Common myeloid progenitor, CD34-positive (primary cell): ENCODE results near the gene PIEZO1.

Experiments used
- CTCF ChIA-PET: fragments of 350-600 bp; sonication (Branson Sonifier 250); formaldehyde crosslinking; loops from one replicate; lab custom pipeline; 2021; ENCODE audit warnings: antibody characterized with exemption; lab: Charles Lee
- POLR2A ChIA-PET: fragments of 350-600 bp; sonication (Branson Sonifier 250); formaldehyde crosslinking; loops from one replicate; lab custom pipeline; 2021; ENCODE audit warnings: antibody characterized with exemption; lab: Charles Lee
- DNase-seq, 3 donors: peaks; one replicate each; pipeline versions ENCODE4 v3.0.0 to v3.0.0-alpha.2; 2013
- H3K27ac ChIP-seq, 2 experiments: 1 replicate in 1 of 2; 2 replicates in 1 of 2; pipeline ENCODE4 v1.7.0; 2013; ENCODE audit warnings: inconsistent platforms in 2 of 2, low read length in 2 of 2, mild to moderate bottlenecking in 2 of 2, low read depth in 1 of 2, moderate library complexity in 1 of 2; ENCODE audit not compliant: severe bottlenecking in 2 of 2, insufficient read depth in 1 of 2, poor library complexity in 1 of 2
- H3K27me3 ChIP-seq, 5 experiments: replicated peaks in 2 of 5; 1 replicate in 3 of 5; 2 replicates in 2 of 5; pipeline versions ENCODE4 v1.6.1 to v1.7.0; 2013; ENCODE audit warnings: low read length in 4 of 5, mild to moderate bottlenecking in 2 of 5, moderate library complexity in 2 of 5, inconsistent platforms in 1 of 5; ENCODE audit not compliant: insufficient read depth in 5 of 5, control insufficient read depth in 4 of 5
- H3K36me3 ChIP-seq, 4 experiments: 1 replicate in 2 of 4; 2 replicates in 2 of 4; pipeline versions ENCODE4 v1.6.1 to v1.7.0; 2013; ENCODE audit warnings: low read length in 3 of 4, control low read depth in 1 of 4, mild to moderate bottlenecking in 1 of 4; ENCODE audit not compliant: control insufficient read depth in 4 of 4, insufficient read depth in 4 of 4
- H3K4me1 ChIP-seq, 4 experiments: 1 replicate in 3 of 4; 2 replicates in 1 of 4; pipeline versions ENCODE4 v1.6.1 to v1.7.1; 2013; ENCODE audit warnings: low read length in 3 of 4, mild to moderate bottlenecking in 3 of 4, control low read depth in 1 of 4, inconsistent platforms in 1 of 4, moderate library complexity in 1 of 4; ENCODE audit not compliant: control insufficient read depth in 4 of 4, insufficient read depth in 4 of 4; ENCODE audit errors: control extremely low read depth in 1 of 4
- H3K4me3 ChIP-seq, 7 experiments: 1 replicate in 4 of 7; 2 replicates in 3 of 7; pipeline versions ENCODE4 v1.5.1 to v1.7.0; 2013; ENCODE audit warnings: mild to moderate bottlenecking in 7 of 7, low read length in 6 of 7, moderate library complexity in 6 of 7, inconsistent platforms in 2 of 7, low read depth in 2 of 7, control low read depth in 1 of 7; ENCODE audit not compliant: insufficient read depth in 4 of 7, control insufficient read depth in 1 of 7; ENCODE audit errors: extremely low read depth in 1 of 7
- H3K9me3 ChIP-seq, 5 experiments: 1 replicate in 4 of 5; 2 replicates in 1 of 5; pipeline versions ENCODE4 v1.6.1 to v1.7.1; 2013; ENCODE audit warnings: low read length in 4 of 5, mild to moderate bottlenecking in 2 of 5, inconsistent platforms in 1 of 5, low read depth in 1 of 5, moderate library complexity in 1 of 5; ENCODE audit not compliant: control insufficient read depth in 4 of 5, insufficient read depth in 2 of 5; ENCODE audit errors: control extremely low read depth in 1 of 5
- WGBS: methylation state at CpG from one replicate; pipeline ENCODE4 v1.1.5; 2013; ENCODE audit not compliant: insufficient coverage; 5-methylcytosine and 5-hydroxymethylcytosine counted together

Gene PIEZO1

DNA sequence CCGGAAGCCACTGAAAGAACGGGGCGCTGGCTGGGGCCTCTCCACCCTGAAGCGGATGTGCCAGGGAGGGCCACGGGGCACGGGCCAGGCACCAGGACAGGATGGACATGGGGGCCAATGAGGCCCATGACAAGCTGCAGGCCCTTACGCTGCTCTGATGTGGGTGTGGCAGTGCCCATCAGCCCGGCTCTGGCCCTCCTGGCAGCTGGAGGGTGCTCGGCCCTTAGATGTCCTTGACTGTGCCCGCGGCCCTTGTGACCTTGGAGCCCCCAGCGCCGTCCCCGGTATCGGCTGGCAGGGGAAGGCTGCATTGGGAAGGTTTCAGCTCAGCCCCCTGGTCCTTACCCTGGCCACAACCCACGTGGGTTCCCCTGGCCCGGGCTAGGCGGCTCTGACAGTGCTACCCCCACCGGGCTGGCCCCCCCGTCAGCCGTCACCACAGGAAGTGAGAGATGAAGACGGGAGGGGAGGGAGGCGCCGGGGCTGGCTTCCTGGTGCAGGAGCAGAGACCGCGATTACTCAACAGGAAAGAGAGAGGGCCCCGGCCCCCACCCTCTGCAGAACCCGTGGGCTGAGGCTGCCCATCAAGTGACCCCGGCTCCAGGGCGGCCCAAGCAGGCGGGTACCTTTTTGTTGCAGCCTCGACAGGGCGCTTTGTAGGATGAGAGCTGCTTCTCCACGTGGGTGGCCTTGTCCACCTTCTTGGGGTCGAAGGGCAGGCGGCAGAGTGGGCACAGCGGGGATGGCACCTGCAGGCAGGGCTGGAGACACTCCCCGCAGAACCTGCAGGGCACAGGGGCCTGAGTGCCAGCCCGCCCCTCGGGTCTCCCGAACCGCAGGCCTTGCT, 84.2 kb downstream of the PIEZO1 start:
- Histone ChIP-seq H3K27ac (peak overlapping the region in 1 of 2 experiments; percentile 77), H3K27me3 (no peaks in the 10 kb centered on the region), H3K4me1 (peaks cover 6 to 73% (median 69%) of the 10 kb centered on the region in 4 experiments), H3K9me3 (no peaks in the 10 kb centered on the region), H3K36me3 (peaks cover 0 to 57% (median 35%) of the 10 kb centered on the region in 4 experiments), H3K4me3 (peak overlapping the region in 6 of 7 experiments; percentile 8 to 87 (median 54))
- peak; percentile 94 to 99 (median 98) for DNase-seq
- WGBS = 1% methylated on average over 36 of the region's 42 CpGs
- ChIA-PET POLR2A (interaction anchor here (0.5 to 2.4 kb wide), 5 partner anchors 9 to 53 kb away, joined by 4 to 15 read pairs (median 6); partner anchors contain the start of gene SNAI3), CTCF (interaction anchor here (1.0 to 3.6 kb wide), 6 partner anchors 12 to 98 kb away, joined by 3 to 24 read pairs (median 4); no protein-coding TSS in a partner anchor)

DNA sequence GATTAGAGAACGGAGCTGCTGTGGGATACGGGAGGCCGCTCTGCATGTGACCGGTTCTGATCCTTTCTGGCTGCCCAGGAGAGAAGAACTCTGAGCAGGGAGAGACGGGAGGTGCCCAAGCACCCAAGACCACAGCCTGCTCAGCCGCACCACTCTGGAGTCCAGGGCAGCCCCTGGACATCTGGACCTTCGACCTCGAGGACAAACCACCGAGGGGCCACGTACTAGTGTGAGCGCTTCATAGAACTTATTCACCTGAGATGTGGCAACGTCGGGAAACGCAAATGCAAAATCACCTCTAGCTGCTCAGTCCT, 84.7 kb downstream of the PIEZO1 start:
- Histone ChIP-seq H3K27ac (peak overlapping the region in 1 of 2 experiments; percentile 64), H3K4me1 (peaks cover 6 to 69% (median 64%) of the 10 kb centered on the region in 4 experiments), H3K27me3 (no peaks in the 10 kb centered on the region), H3K36me3 (peaks cover 0 to 63% (median 37%) of the 10 kb centered on the region in 4 experiments), H3K4me3 (peak overlapping the region in 6 of 7 experiments; percentile 8 to 87 (median 54)), H3K9me3 (no peaks in the 10 kb centered on the region)
- no peak for DNase-seq
- ChIA-PET CTCF (interaction anchor here (1.0 to 3.6 kb wide), 5 partner anchors 12 to 99 kb away, joined by 3 to 24 read pairs (median 4); no protein-coding TSS in a partner anchor), POLR2A (interaction anchor here (0.5 to 2.4 kb wide), 4 partner anchors 8 to 52 kb away, joined by 4 to 15 read pairs (median 6); partner anchors contain the start of gene SNAI3)
- 20% methylated on average over 14 of the region's 14 CpGs for WGBS

DNA sequence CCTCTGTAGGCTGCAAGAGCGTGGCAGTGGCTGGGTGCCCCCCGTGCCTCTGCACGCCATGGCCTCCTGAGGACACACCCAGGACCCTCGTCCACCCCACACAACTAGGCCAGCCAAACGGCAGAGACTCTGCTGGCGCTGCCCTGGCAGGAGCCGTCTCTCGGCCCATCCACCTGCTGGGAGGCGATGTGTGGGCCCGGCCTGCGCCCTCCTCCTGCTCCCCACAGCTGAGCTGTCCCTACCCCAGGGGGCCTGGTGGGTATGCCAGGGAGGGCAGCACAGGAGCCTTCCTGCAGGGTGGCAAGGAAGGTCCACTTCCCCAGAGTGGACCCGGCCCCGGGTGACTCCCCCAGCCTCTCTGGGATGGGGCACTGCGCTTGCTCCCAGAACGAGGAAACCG, 85.8 kb downstream of the PIEZO1 start:
- H3K4me1 ChIP-seq = peaks cover 2 to 62% (median 56%) of the 10 kb centered on the region in 4 experiments
- DNase-seq = no peak
- ChIA-PET CTCF (interaction anchor here (2.0 to 3.6 kb wide), 2 partner anchors 11 to 14 kb away, joined by 7 to 24 read pairs; no protein-coding TSS in a partner anchor), POLR2A (no interaction called here)
- H3K27me3 ChIP-seq = no peaks in the 10 kb centered on the region
- H3K27ac ChIP-seq = no peak overlapping the region
- peaks cover 0 to 70% (median 40%) of the 10 kb centered on the region in 4 experiments for H3K36me3 ChIP-seq
- no peaks in the 10 kb centered on the region for H3K9me3 ChIP-seq
- WGBS = 95% methylated on average over 14 of the region's 16 CpGs
- H3K4me3 ChIP-seq = no peak overlapping the region

DNA sequence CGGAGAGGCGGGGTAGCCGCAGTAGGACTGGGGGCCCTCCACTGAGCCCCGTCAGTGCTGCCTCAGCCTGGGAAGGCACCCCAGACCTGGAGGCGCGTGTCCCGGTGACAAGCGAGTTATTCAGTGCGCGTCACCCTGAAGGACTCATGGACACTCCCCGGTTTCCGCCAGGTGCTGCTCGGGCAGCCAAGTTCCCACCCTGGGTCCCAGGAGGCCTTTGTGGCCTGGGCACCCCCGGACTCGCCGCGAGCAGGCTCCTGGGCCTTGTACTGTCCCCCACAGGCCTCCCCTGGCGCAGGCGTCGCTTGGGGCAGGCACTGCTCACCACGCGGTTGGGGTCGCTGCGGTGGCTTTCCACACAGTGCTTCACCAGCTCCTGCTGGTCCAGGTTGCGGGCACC, 86.4 kb downstream of the PIEZO1 start:
- H3K27ac ChIP-seq = no peak overlapping the region
- no peak overlapping the region for H3K4me3 ChIP-seq
- no peak for DNase-seq
- POLR2A ChIA-PET = no interaction called here
- peaks cover 0 to 70% (median 40%) of the 10 kb centered on the region in 4 experiments for H3K36me3 ChIP-seq
- WGBS = 95% methylated on average over 23 of the region's 25 CpGs
- CTCF ChIA-PET = interaction anchor here (2.0 kb wide), 1 partner anchor 14 kb away, joined by 7 read pairs; no protein-coding TSS in a partner anchor
- peaks cover 0 to 62% (median 54%) of the 10 kb centered on the region in 4 experiments for H3K4me1 ChIP-seq
- no peaks in the 10 kb centered on the region for H3K9me3 ChIP-seq
- H3K27me3 ChIP-seq = no peaks in the 10 kb centered on the region

DNA sequence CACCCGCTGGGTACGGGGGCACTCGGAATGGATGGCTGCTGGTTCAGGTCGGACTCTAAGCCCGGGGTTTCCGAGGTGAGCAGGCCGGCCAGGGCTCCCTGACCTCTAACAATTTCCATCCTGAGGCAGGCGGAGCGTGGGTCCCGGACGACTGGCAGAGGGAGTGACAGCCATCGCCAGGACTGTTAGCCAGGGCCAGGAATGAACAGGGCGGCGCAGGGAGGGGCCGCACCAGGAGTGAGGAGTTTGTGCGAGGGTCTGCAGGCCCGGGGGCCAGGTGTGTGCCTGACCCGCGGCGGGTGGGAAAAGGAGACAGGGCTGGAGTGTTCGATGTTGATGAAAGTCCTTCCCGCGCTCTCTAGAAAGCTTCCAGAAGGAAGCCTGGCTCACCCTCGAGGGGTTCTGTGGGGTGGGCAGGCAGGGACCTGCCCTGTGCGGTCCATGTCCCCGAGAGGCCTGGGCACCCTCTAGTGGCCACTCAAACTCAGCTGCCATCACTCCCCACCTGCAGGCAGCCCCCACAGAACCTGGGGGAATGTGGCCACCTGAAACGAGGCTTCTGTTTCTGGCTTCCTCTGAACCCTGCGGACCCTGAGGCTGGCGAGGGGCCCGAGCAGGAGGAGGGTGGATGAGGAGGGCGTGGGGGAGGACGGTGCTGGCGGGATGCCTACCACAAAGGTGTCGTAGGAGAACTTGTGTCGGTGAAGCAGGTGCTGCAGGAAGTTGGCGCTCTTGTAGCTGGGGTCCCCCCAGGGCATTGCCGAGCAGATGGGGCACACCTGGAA, 87.0 kb downstream of the PIEZO1 start:
- Histone ChIP-seq H3K27me3 (no peaks in the 10 kb centered on the region), H3K36me3 (peaks cover 0 to 68% (median 40%) of the 10 kb centered on the region in 4 experiments), H3K4me3 (no peak overlapping the region), H3K9me3 (no peaks in the 10 kb centered on the region), H3K4me1 (peaks cover 0 to 61% (median 54%) of the 10 kb centered on the region in 4 experiments), H3K27ac (no peak overlapping the region)
- POLR2A ChIA-PET = no interaction called here
- peak in 1 of 3 donors; percentile 25 for DNase-seq
- CTCF ChIA-PET = interaction anchor here (2.0 kb wide), 1 partner anchor 13 kb away, joined by 7 read pairs; no protein-coding TSS in a partner anchor
- WGBS = 89% methylated on average over 33 of the region's 37 CpGs

DNA sequence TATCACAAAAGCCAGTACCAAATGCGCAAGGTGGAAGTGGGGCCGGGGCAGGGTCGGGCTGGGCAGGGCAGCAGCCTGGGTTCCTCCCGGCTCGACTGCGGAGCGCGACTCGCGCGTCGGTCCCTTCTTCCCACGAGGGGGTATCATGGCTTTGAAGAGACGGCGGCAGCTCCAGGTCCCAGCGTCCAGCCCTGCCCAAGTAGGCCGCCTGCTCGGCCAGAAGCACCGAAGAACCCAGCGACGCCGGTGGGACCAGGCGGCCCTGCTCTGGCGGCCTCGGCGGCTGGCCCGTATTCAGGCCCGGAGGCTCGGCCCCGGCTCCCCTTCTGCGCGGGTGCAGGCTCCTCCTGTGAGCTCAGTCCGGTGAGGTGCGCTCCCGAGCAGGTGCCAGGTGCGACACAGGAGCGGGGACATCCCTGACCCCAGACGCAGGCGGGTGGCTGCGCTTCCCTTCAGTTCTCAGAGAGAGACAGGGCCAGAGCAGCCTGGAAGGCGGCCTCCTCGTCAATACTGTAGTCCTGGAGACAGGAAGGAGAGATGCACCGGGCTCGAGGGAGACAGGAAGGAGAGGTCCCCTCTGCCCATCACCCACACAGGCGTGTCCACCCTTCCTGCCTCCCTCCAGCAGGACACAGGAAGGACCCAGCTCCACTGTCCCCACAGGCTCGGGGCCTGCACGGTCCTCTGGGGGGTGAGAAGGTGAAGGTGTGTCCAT, 87.7 kb downstream of the PIEZO1 start:
- H3K4me3 ChIP-seq = no peak overlapping the region
- peaks cover 0 to 61% (median 54%) of the 10 kb centered on the region in 4 experiments for H3K4me1 ChIP-seq
- H3K9me3 ChIP-seq = no peaks in the 10 kb centered on the region
- H3K27me3 ChIP-seq = no peaks in the 10 kb centered on the region
- ChIA-PET POLR2A (no interaction called here), CTCF (interaction anchor here (1.1 kb wide), 1 partner anchor 74 kb away, joined by 3 read pairs; no protein-coding TSS in a partner anchor)
- WGBS = 96% methylated on average over 43 of the region's 47 CpGs
- H3K36me3 ChIP-seq = peaks cover 0 to 60% (median 40%) of the 10 kb centered on the region in 4 experiments
- no peak for DNase-seq
- H3K27ac ChIP-seq = no peak overlapping the region
